Forelimb muscle (tissue), 1 donor: ENCODE data around the gene BARX1. TPM values are rescaled to one million over a fixed set of nuclear protein-coding genes. Genes with fewer than 3 reads are reported as not detected.
"Not testable (repeated sequence)": the region's sequence is repeated elsewhere in the genome, so short reads cannot be mapped to it uniquely, and the experiment has no call there.

Experiments
- DNase-seq: peaks from one replicate; pipeline ENCODE4 v3.0.0-alpha.2; 2013; ENCODE audit warnings: low read depth
- polyA plus RNA-seq: library from polyadenylated mRNA; unstranded; fragments of 120-200 nt; gene quantifications from one replicate; pipeline ENCODE4 v1.2.1, GENCODE V29; 2013; ENCODE audit not compliant: insufficient read length

Gene BARX1
- polyA plus RNA-seq, 1 donor: 0.46 TPM

GRCh38 chr9:93965830-93966577 lies 10.8 kb upstream of the BARX1 start:
- no peak for DNase-seq

- DNase-seq: no peak
These were observed 9.5 kb upstream of the BARX1 start for GRCh38 chr9:93964685-93965084.

- no peak for DNase-seq
These were observed 8.8 kb upstream of the BARX1 start for GRCh38 chr9:93963969-93964368.

- DNase-seq: not testable (repeated sequence)
These were observed 8.3 kb upstream of the BARX1 start for GRCh38 chr9:93963489-93963888.

GRCh38 chr9:93962561-93963440 lies 7.6 kb upstream of the BARX1 start:
- DNase-seq: peak; percentile 46

GRCh38 chr9:93962017-93962416 lies 6.9 kb upstream of the BARX1 start:
- no peak for DNase-seq

GRCh38 chr9:93960971-93961841 lies 6.1 kb upstream of the BARX1 start:
- DNase-seq: no peak

- no peak for DNase-seq
These were observed 5.2 kb upstream of the BARX1 start for GRCh38 chr9:93960221-93960970.

GRCh38 chr9:93959739-93960154 lies 4.6 kb upstream of the BARX1 start:
- DNase-seq: no peak

- no peak for DNase-seq
These were observed 3.9 kb upstream of the BARX1 start for GRCh38 chr9:93958819-93959682.

- no peak for DNase-seq
These were observed 3.1 kb upstream of the BARX1 start for GRCh38 chr9:93958121-93958818.

- DNase-seq: no peak
These were observed 1.0 kb upstream of the BARX1 start for GRCh38 chr9:93955981-93956784.

- DNase-seq: no peak
These were observed 607 bp downstream of the BARX1 start for GRCh38 chr9:93954434-93955061.

- no peak for DNase-seq
These were observed 1.4 kb downstream of the BARX1 start for GRCh38 chr9:93953496-93954433.

GRCh38 chr9:93952784-93953495 lies 2.2 kb downstream of the BARX1 start:
- DNase-seq: no peak

GRCh38 chr9:93952119-93952783 lies 2.9 kb downstream of the BARX1 start:
- no peak for DNase-seq
